ENCODE data around the gene GCM1.

Gene GCM1

GRCh38 chr6:53151676-53152075 lies 3.0 kb upstream of the GCM1 start:
- no peak for ATAC-seq

GRCh38 chr6:53144802-53145201 lies 3.8 kb downstream of the GCM1 start:
- ATAC-seq: no peak

- no peak for ATAC-seq
Measured at GRCh38 chr6:53143710-53144109, 4.9 kb downstream of the GCM1 start.

GRCh38 chr6:53142810-53143209 lies 5.8 kb downstream of the GCM1 start:
- no peak for ATAC-seq

GRCh38 chr6:53139841-53140413 lies 8.7 kb downstream of the GCM1 start:
- no peak for ATAC-seq

- no peak for ATAC-seq
Measured at GRCh38 chr6:53136000-53136609, 12.5 kb downstream of the GCM1 start.

- ATAC-seq: no peak
Measured at GRCh38 chr6:53134601-53135235, 13.9 kb downstream of the GCM1 start.

- no peak for ATAC-seq
Measured at GRCh38 chr6:53133961-53134360, 14.7 kb downstream of the GCM1 start.

GRCh38 chr6:53130569-53131290 lies 17.9 kb downstream of the GCM1 start:
- ATAC-seq: no peak

- no peak for ATAC-seq
Measured at GRCh38 chr6:53128842-53129241, 19.8 kb downstream of the GCM1 start.

- no peak for ATAC-seq
Measured at GRCh38 chr6:53125276-53125675, 23.4 kb downstream of the GCM1 start.

GRCh38 chr6:53124131-53124800 lies 24.4 kb downstream of the GCM1 start:
- ATAC-seq: no peak

- ATAC-seq: no peak
Measured at GRCh38 chr6:53119772-53120409, 28.8 kb downstream of the GCM1 start.

GRCh38 chr6:53119349-53119748 lies 29.3 kb downstream of the GCM1 start:
- ATAC-seq: no peak

- ATAC-seq: no peak
Measured at GRCh38 chr6:53115741-53116140, 32.9 kb downstream of the GCM1 start.

GRCh38 chr6:53115113-53115512 lies 33.5 kb downstream of the GCM1 start:
- ATAC-seq: no peak

- no peak for ATAC-seq
Measured at GRCh38 chr6:53113742-53114141, 34.9 kb downstream of the GCM1 start.

- ATAC-seq: no peak
Measured at GRCh38 chr6:53112871-53113270, 35.8 kb downstream of the GCM1 start.

- peak in 1 of 2 donors; percentile 48 for ATAC-seq
Measured at GRCh38 chr6:53112404-53112803, 36.2 kb downstream of the GCM1 start.

GRCh38 chr6:53111865-53112264 lies 36.8 kb downstream of the GCM1 start:
- ATAC-seq: no peak

- no peak for ATAC-seq
Measured at GRCh38 chr6:53109612-53110011, 39.0 kb downstream of the GCM1 start.

- no peak for ATAC-seq
Measured at GRCh38 chr6:53107091-53107490, 41.5 kb downstream of the GCM1 start.

GRCh38 chr6:53104916-53105315 lies 43.7 kb downstream of the GCM1 start:
- ATAC-seq: no peak
